GM21381 (cell line): ENCODE results near the gene PGAP2.
A peak's percentile ranks its signal among the peaks of the same experiment; 100 is the strongest.
"Not testable (repeated sequence)": the region's sequence is repeated elsewhere in the genome, so short reads cannot be mapped to it uniquely, and the experiment has no call there.

Source experiments
- ATAC-seq: cut with Tn5 transposase; IDR thresholded peaks from one replicate; pipeline ENCODE4 v1.9.1; 2021; ENCODE audit warnings: mild to moderate bottlenecking, moderate library complexity; ENCODE audit not compliant: unreplicated experiment

PGAP2 gene

DNA sequence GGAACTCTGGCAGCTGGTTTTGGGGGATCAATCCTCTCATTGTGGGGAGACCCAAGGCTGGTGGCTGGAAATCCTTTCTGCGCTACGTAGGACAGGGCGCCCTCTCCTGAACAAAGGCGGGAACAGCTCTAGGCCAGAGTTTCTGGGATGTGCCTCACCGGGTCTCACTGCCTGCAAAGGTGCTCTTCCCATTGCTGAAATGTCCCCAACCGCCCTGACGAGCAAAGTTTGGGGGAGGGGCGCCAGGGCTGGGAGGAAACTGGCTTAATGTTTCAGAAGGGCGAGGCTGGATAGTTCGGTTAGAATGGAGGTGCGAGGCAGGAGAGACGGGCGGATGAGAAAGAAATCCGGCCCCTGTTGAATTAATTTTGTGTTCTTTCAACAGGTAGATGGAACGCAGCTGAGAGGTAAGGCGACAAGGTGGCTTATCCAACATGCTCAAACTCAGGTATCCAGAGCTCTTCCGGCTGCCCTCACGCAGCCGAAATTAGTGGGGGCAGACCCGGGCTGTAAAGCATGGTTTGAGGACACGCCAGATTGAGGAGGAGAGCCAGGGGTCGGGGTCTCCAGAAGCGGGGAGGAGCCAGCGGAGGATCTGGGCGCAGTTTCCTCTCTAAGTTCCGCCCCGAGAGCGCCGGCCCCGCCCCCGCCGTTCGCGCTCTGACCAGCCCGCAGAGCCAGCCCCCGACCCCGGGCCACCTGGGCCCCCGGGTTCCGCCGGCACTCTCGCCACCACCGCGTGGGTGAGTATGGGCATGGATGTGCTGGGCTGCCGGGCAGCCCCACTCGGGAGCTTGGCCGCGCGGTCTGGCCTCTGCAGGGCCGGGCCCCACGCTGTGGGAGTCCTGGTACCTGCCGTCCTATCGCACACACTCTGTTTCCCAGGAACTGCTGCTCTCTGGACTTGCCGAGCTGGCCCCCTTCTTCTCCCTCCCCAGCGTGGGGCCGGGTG, at the start of gene PGAP2:
PGAP2 (plus strand) TSS at position 652 of the 952 bp plus-strand sequence. CDS start 2,700 bp downstream, outside the sequence.
- peak; percentile 72 for ATAC-seq

DNA sequence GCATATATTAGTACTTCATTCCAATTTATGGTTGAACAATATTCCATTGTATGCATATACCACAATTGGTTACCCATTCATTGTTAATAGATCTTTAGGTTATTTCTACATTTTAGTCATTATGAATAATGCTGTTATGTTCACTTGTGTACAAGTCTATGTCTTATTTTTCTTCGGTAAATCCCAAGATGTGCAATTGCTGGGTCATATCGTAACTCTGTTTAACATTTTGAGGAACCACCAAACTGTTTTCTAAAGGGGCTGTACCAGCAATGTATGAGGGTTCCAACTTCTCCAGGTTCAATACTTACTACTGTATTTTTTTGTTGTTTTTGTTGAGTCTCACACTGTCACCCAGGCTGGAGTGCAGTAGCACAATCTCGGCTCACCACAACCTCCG, 44.1 kb upstream of the PGAP2 start:
- ATAC-seq = no peak

DNA sequence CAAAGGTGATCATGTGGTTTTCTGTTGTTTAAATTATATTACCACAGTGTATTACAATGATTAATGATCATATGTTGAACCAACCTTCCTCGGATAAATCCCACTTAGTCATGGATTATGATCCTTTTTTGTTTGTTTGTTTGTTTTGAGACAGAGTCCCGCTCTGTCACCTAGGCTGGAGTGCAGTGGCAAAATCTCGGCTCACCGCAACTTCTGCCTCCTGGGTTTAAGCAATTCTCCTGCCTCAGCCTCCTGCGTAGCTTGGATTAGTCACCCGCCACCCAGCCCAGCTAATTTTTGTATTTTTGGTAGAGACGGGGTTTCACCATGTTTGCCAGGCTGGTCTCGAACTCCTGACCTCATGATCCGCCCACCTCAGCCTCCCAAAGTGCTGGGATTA, 41.5 kb upstream of the PGAP2 start:
- ATAC-seq = not testable (repeated sequence)

DNA sequence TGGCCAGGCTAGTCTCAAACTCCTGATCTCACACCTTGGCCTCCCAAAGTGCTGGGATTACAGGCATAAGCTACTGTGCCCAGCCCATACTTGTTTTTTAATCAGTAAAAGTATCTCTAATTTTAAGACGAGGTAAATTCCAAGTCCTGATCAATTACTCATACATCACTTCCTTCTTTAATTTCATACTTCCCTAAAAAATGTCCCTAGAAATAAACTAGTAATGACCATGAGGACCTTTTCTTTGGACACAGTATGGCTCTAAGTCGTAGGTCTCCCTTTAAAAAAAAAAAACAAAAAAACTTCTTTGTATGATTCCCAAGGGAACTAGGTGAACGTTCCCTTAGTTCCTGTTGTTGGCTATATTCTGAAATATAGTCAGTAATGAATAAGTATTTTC, 40.8 kb upstream of the PGAP2 start:
- no peak for ATAC-seq

DNA sequence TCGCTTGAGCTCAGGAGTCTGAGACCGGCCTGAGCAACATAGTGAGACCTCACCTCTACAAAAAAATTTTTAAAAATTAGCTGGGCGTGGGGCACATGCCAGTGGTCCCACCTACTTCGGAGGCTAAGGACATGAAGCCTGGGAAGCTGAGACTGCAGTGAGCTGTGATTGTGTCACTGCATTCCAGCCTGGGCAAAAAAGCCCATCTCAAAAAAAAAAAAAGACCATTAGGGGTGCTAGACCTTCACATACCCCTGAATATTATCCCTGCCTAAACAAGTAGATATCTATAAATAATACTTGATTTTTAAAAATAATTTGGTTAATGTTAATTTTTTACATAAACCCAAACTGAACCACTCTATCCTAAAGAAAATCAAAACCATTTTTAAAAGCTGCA, 35.2 kb upstream of the PGAP2 start:
- no peak for ATAC-seq

DNA sequence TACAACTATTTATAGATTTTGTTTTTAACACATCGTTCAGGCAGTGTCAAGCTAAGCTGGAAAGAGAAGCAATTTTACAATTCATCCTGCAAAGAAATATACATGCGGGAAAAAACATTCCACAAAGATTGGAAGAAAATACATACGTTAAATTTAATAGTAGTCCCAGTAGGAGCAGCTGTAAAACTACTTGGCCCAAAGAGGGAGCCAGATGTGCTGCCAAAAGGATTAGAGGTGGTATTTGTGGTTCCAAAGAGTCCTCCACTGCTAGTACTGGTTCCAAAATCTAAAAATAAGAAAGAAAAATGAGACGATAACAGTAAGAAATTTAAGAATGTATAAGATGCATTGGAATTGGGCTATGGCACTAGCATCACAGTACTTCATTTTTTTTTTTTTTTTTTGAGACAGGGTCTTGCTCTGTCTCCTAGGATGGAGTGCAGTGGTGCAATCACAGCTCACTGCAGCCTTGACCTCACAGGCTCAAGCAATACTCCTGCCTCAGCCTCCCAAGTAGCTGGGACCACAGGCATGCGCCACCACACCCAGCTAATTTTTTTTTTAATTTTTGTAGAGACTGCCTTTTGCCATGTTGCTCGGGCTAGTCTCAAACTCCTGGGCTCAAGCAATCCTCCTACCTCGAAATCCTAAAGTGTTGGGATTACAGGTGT, 32.5 kb upstream of the PGAP2 start:
- ATAC-seq = no peak

DNA sequence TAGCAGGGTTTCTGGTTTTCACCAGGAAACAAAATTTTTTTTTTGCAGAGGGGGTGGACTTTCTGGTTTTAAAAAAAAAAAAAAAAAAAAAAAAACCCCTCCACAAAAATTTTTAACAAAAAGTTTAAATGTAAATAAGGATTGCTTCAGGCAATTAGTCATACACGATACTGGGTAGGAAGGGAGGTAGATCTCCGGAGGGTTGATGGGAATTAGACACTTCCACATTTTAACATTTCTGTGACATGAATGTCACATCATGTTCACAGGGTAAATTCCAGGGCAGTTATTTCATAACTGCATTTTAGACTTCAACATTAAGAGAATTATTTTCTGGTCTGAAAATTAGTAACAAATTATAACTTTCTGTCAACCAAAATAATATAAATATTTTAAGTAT, 26.9 kb upstream of the PGAP2 start:
- ATAC-seq = no peak

DNA sequence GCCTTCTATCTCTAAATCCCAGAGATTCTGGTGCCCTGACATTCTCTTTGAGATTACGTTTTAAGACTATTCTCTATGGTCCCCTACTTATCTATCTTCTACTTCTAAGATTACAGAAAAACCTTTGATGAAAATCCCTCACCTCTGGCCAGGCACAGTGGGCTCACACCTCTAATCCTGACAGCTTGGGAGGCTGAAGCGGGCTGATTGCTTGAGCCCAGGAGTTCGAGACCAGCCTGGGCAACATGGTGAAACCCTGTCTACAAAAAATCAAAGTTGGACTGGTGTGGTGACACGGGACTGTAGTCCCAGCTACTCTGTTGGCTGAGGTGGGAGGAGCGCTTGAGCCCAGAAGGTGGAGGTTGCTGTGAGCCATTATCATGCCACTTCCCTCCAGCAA, 25.4 kb upstream of the PGAP2 start:
- no peak for ATAC-seq

DNA sequence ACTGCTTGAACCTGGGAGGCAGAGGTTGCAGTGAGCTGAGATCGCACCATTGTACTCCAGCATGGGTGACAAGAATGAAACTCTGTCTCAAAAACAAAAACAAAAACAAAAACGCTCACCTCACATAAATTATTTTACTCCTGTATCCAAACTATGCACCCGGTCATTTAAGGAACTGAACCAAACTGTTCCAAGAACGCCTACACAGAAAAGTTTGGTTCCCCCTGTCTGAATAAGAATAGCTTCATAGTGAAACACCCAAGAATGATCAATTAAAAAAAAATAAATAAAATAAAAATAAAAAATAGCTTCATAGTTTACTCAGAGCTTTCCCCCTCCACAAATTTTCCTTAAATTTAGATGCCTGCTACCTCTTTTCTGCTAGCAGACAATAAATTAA, 24.7 kb upstream of the PGAP2 start:
- ATAC-seq = no peak

DNA sequence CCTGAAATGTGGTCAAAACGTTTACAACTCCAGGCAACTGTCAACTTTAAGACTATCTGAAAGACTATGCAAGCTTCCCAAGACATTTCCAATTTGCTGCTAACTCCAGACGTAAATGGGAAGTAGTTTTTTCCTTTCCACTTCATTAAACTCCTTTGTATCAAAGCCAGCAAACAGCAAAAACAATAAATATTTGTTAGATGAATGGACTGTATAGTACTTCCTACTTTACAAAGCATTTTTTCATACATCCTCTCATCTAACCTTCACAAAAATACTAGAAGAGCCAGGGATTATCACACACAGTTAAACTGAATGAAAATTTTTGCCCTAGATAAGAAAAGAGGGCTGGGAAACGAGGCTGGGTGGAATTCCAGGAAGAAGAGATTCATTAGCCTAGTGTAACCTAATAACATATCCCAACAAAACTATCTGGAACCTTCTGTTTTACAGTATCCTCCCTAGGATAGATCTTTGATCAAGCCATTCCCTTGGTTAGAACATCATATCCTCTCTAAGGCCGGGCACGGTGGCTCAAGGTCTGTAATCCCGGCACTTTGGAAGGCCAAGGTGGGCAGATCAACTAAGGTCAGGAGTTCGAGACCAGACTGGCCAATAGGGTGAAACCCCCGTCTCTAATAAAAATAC, 21.5 kb upstream of the PGAP2 start:
- no peak for ATAC-seq

DNA sequence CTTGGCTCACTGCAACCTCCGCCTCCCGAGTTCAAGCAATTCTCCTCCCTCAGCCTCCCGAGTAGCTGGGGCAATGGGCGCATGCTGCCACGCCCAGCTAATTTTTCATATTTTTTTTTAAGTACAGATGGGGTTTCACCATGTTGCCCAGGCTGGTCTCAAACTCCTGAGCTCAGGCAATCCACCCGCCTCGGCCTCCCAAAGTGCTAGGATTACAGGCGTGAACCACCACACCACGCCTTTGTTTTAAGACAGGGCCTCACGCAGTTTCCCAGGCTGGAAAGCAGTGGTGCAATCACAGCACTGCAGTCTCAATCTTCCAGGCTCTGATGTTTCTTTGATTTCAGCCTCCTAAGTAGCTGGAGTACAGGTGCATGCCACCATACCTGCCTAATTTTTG, 14.0 kb upstream of the PGAP2 start:
- ATAC-seq = not testable (repeated sequence)

DNA sequence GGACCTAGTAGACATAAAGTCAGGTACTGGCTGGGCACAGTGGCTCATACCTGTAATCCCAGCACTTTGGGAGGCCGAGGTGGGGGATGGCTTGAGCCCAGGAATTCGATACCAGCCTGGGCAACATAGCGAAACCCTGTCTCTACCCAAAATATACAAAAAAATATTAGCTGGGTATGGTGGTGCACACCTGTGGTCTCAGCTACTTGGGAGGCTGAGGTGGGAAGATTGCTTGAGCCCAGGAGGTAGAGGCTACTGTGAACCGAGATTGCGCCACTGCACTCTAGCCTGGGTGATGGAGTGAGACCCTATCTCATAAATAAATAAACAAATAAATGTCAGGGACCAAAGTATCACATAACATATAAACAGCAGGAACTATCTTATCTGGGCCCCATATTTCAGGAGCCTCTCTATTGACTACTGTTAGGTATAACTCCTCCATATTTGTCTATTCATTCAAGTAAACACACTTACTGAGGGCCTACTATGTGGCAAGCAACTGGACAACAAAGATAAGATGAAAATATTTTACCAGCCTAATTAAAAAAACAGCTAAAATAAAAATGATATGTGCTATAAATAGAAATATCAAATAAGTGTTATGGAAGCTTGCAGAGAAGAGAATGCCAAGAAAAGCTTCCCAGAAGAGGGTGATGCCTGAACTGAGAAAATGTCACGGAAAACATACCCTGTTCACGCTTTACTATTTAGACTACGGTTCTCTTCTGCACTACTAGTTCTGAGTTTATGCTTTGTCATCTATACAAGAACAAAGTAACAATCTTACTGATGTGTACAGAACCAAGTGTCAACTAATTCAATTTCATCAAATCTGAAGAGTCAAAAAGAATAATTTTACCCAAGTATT, 13.0 kb upstream of the PGAP2 start:
- ATAC-seq = no peak

DNA sequence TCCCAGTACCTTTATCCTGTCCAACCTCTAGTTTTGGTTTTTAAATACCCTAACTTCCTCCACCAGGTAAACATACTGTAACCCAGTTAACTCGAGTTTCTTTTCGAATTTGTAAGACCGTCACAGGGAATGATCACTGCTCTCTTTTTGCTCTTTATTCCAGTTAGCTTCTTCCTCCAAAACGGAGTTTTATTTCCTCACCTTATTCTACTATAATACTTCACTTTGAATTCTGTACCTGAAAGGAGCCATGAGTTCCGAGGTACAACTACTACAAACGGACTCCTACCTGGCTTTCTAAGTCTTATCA, 12.4 kb upstream of the PGAP2 start:
- ATAC-seq = no peak

DNA sequence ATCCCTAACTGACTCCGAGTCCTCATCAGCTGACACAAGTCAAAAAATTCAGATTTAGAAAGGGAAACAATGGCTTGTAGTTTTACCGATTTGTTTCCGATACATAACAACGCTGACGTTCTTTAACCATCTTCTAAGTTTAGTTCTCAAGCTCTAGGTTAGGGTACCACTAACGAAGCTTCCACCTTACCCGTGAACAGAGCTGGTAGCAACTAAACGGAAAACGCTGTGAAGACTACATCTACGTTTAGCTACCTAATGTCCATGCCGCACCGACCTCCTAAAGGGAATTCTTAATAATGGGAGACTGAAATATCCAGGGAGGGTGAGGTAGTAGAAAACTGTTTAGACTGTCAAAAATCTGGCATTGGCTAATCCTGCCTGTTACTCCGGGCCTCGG, 12.0 kb upstream of the PGAP2 start:
- no peak for ATAC-seq

DNA sequence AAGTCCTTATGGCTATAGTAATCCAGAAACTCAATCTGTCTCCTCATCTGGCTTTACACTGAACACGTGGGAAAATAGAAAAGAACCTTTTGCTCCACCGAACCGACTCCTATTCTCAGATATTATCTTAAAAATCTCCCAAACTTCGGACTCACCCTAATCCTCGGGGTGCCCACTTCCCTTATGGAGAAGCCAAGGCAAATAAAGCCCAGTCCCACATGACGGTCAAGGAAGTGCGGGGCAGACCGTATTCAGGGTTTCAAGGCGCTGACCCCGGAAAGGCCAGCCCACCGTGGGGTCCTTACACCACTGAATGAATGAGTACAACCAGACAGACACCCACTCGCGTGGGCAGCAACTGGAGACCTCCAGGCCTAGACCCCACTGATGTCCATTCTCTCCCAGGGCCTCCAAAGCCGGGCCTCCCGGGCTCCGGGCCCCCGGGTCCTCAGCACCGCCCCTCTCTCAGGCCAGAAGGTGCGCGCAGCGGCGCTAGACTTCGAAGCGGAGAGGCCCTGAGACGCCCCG, 11.5 kb upstream of the PGAP2 start:
- peak; percentile 26 for ATAC-seq

DNA sequence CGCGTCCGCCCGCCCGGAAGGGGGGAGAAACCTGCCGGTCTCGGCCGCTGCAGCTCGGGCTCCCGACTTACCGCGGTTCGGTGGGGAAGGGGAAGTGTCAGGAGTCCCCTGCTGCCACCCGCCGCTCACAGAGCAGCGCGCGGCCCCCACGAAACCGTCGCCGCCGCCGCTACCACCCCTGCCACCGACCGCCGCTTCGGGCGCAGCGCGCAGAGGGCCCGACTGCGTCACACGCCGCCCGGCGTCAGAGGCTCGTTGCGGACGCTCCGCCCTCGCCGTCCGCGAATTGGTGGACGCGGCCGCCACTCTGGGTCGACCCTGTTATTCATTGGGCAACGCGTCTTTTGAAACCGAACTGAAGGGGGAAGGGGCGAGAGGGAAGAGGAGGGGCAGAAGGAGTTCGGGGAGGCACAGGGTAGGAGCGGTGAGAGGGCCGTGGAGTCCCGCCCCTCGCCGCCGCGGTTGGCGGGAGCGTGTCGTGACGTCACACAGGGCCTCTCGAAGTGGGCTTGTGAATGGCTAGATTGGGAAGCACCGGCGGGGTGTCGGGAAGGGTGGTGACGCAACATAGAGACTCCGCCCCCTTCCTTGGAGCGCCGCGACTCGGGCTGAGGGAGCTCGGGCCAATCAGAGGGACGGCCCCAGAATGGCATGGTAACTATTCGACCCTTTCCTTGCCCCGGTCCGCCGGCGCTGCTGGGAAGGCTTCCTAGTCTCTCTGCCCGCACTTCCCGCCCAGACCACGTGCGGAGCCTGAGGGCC, 10.8 kb upstream of the PGAP2 start, which contains the start of gene NUP98:
NUP98 (minus strand) TSS at position 226 of the 762 bp plus-strand sequence. CDS start 15,437 bp downstream, outside the sequence.
- ATAC-seq = peak; percentile 92

DNA sequence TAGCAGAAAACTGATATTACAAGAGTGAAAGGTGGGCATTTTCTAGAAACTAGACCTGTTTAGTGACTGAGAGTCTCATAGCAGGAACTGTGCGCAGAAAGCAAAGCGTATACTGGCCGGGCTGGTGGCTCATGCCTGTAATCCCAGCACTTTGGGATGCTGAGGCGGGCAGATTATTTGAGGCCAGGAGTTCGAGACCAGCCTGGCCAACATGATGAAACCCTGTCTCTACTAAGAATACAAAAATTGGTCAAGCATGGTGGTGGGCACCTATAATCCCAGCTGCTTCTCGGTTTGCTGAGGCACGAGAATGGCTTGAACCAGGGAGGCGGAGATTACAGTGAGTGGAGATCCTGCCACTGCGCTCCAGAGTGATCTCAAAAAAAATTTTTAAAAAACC, 9.2 kb upstream of the PGAP2 start:
- ATAC-seq = no peak

DNA sequence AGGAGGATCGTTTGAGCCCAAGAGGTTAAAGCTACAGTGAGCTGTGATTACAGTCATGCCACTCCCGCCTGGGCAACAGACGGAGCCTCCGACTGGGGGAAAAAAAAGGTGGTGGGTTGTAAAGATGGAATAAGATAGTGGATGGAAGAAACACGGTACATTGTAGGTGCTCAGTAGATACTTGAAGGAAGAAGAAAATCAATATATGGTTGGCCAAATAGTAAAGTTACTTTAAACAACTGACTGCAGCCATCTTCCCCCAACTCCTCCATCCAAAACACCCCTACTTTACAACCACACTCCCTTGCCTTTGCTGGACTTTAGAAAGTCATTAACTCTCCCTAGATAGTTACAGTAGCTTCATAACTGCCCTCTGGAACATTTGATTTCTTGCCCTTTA, 8.5 kb upstream of the PGAP2 start:
- no peak for ATAC-seq

DNA sequence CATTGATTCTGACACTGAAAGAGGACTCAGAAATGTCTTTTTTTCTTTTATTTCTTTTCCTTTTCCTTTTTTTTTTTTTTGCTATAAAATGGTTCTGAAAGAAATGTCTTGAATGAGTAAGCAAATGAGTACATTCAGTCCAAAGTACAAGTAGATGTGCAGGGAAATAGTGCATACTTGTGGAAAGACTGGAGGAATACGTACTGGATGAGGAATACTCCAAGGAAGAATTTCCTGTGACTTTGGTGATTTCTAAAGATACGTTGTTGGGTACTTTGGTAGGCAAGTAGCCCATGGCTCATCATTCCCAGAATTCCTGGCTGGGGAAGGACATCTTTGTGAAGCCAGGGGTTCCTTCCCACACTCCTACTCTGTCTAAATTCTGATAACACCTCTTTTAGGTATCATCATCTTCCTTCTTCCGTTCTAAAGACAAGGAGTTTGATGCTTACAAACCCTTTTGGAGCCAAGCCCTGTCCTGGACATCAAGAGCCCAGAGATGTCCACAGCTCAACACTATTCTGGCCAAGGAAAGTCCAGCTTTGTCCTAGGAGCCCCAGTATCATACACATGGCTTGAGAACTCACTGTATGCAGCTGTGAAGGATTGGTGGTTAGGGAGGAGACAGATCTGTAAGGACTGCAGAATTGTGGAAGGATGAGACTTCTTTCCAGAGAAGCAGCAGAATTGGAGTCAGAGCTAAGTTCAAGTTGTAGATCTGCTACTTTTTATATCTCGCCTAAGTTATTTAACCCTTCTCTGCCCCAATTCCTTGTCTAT, 6.2 kb upstream of the PGAP2 start:
- ATAC-seq = no peak
